ENCODE results near the gene PCDHGA1.
"Not testable (repeated sequence)": the region's sequence is repeated elsewhere in the genome, so short reads cannot be mapped to it uniquely, and the experiment has no call there.

The PCDHGA1 gene

DNA sequence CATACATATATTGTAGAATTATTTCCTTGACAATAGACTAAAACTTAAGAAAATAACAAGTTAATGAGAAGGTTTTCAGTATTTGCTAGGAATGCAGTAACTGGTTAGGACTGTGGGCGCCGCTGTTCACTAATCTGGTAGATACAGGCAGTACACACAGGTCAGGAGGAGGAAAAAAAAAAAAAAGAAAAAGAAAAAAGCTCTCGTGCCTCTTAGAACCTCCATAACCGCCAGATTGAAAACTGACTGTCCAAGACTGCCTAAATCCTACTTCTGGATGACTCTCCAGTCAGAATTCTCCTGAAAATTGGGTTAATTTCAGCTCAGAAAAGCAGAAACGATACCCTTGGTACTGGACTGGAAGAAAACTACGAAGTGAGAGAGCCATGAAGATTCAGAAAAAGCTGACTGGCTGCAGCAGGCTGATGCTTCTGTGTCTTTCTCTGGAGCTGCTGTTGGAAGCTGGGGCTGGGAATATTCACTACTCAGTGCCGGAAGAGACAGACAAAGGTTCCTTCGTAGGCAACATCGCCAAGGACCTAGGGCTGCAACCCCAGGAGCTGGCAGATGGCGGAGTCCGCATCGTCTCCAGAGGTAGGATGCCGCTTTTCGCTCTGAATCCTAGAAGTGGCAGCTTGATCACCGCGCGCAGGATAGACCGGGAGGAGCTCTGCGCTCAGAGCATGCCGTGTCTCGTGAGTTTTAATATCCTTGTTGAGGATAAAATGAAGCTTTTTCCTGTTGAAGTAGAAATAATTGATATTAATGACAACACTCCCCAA, at the start of gene PCDHGA1:
TSS of gene PCDHGA1 (plus strand) at position 216 of the 782 bp plus-strand sequence.
- no peak for DNase-seq

DNA sequence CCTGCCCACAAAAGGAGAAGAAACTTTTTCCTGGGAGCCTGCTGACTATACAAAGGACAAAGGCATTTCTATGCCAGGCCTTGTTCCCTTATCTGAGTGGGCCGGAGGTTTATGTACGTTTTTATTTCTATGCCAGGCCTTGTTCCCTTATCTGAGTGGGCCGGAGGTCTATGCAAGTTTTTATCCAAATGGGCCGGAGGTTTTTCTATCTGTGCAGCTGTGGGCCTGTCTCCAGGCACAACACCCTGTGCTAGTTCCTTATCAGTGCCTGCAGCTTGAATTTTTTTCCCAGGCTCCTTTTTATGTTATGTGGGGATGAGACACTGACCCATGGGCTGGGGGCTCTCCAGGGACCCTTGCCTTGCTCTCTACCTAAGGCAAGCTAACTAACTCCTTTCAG, 31.9 kb upstream of the PCDHGA1 start:
- no peak for DNase-seq

DNA sequence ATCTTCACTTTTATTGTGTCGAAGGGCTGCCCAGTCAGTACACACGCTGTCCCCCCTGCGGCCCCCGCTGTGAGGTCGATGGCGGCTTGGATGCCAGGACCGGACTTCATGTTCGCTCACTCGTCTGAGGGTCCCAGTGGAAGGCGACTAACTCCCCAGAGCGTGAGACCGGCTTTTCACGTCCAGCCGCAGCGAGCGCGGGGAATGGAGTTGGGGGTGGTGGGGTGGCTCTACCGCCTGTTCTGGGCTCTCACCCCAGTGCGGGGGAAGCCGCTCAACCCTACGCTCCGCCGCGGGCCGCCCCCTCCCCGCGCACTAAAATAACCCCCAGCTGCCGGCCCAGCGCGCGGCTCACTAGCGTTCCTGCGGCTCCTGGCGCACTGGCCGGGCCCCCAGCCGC, 26.6 kb upstream of the PCDHGA1 start, which contains the start of gene SLC25A2:
TSS of gene SLC25A2 (minus strand) at position 294 of the 400 bp plus-strand sequence. CDS start at position 110, 184 bp downstream.
- no peak for DNase-seq

DNA sequence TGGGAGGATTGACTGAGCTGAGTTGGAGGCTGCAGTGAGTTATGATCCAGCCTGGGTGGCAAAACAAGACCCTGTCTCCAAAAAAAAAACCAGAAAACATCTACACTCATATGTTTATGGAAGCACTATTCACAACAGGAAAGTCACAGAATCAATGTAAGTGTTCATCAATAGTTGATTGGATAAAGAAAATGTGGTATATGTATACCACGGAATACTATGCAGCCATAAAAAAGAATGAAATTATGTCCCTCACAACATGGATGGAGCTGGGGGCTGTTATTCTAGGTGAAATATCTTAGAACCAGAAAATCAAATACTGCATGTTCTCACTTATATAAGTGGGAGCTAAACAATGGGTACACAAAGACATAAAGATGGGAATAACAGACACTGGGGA, 23.7 kb upstream of the PCDHGA1 start:
- no peak for DNase-seq

DNA sequence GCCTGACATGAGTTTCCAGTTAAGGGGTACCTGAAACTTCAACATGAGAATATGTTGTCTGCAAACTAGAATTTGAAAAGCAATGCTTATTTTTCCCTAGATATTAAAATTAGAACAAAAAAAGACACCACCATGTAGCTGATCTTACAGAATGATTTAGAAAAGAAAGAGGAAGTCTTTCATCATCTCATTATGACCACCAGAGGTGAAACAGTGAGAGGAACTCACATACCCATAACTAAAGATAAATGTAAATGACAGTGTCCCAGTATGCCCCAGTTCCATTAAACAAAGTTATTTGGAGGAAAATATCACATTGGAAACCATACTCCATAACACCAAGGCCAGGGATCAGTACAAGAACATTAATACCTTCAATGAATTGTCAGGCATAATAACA, 16.6 kb upstream of the PCDHGA1 start:
- DNase-seq = no peak

DNA sequence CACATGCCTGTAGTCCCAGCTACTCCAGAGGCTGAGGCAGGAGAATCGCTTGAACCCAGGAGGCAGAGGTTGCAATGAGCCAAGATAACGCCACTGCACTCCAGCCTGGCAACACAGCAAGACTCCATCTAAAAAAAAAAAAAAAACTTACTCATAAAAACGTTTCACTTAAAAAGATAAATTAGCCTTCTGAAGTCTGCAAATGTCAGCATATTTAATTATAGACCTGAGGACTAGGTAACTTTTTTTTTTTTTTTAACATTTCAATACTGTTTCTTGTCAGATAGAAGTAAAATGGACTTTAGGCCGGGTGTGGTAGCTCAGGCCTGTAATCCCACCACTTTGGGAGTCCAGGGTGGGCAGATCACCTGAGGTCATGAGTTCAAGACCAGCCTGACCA, 13.4 kb upstream of the PCDHGA1 start:
- DNase-seq = not testable (repeated sequence)

DNA sequence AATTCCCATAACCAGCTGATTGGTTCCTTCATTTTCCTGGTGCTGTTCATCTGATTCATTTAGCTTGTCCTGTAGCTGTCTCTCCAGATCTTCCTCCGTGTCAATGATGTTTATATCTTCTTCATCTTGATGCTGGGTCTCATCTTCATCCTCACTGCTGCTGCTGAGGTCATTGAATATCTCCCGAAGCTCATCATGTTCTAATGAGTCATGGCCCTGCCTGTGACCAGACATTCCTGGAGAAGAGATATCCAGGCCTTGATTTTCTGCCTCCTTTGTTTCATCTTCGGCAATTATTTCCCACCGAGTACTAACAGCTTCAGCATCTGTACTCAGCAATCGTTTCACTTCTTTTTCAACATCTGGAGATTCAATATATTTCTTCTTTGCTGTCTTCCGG, 11.1 kb upstream of the PCDHGA1 start:
- no peak for DNase-seq

DNA sequence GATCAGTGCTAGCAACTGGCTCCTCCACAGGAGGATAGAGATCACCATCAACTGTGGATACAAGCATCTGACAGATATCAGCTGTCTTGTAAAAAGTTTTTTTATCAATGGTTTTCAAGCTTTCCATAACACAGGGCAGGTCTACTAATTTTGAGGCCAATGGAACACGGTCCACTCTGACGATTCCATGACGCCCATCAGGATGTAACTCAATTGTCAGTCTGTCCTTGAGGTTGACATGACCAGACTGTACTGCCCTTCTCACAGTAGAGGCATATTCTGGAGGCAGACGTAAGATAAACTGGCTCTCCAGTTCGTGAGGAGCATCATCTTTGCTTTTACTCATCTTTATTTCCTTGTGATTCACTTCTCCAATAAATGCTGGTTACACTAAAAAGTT, 10.6 kb upstream of the PCDHGA1 start:
- DNase-seq = no peak

DNA sequence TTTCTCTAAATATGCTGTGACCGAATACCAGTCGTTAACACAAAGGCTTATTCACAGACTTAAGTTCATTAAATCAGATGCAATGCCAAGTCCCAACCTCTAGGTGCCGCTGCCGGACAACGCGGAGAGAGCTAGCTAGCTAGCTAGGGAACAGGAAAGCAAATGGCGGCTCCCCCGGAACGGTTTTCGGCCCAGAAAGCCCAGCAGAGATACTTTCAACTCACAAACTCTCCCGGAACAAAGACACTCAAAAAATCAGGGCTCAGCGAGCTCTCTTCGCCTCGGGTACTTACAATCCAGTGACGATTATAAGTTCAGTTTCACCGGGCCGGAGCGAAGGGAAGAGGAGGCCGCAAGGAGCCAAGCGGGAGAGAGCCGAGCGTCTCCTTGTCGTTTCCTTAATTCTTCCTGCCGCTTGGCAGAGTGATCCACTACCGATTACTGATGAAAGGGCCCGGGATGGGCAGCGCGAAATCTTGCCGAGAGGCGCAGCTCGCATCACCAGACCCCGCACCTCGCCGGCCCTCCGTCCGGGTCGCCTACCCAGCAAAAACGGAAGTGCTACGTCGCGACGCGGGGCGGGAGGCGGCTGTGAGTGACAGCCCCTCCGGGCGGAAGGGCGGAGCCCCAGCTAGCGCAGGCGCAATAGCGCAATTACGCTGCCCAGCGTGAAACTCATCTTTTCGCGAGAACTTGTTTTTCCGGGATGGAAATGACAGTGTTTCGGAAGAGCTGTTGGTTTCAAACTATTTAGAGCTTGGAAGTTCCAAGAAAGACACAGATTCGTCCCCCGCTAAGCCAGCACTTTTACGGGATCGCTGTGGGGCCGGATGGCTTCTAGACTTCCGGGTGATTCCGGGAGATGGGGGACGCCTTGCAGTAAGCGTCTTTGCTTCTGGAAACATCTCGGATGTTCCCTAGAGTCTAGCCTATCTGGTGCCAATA, 9.8 kb upstream of the PCDHGA1 start, which contains the start of gene TAF7:
TSS of gene TAF7 (minus strand) at position 560 of the 945 bp plus-strand sequence. CDS start 740 bp downstream, outside the sequence.
- DNase-seq = peak; percentile 57

DNA sequence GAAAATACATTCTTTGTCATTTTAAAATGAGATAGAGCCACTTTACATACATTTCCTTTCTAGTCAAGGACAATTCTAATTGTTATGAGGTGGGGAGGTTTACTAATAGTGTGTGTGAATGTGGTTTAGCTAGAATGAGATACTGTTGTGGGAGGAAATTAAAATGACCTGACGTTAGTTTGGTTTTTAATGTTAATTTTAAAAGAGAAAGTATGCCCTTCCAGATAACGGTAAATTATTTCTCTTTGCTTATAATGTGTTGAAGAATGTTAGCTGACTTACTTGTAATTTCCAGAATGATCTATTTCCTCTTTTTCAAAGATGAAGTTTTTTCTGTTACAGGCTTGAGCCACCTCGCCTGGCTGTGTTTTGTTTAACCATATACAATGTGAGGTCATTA, 8.1 kb upstream of the PCDHGA1 start:
- DNase-seq = no peak

DNA sequence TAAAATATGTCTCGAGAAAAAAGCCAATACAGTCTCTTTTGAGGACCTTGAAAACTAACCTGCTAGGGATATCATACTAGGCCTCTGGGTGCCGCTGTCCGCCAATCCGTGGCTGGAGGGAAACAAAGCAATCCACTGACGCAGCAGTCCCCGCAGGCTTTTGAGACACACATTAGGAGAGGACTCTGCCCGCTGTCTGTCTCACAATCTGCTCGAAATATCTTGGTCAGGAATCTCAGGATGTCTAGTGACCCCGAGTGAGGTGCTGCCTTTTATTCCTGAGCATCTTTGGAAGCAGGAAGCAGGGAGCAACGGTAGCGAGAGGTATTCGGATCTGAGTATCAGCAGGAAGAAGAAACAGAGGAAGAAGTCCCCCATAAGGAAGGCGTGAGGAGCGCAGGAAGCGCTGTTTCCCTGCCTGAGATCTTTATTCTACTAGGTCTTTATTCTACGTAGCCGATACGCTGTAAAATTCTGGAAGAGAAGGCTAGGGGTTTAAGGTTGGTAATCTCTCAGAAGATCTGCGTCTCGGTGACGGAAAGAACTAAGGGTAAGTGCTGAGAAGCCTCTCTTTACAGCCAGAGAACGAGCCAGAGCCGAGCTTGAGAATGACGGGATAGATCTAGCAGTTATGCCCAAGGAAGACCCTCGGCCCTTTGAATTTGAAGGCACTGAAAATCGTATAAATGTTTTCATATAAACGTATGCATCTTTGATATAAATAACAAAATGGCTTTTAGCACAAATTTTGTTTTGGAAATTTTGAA, 4.0 kb upstream of the PCDHGA1 start:
- no peak for DNase-seq

DNA sequence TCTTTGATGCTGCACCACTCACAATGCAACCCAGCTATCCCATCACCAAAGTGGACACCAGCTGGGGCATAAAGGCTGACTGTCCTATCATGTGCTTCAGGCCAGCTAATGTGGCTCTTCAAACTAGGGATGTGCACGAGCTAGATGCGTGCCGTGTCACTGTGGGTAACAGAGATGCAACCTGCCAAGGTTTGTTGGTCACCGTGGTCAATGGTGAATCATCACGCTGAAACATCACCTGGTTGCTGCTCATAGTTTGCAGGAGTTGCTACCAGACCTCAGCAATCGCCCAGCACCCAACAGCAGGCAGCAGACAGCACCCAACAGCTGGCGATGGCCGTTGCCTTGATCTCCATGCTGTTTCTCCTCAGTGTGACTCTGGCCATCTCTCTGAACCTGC, 2.1 kb upstream of the PCDHGA1 start:
- no peak for DNase-seq

DNA sequence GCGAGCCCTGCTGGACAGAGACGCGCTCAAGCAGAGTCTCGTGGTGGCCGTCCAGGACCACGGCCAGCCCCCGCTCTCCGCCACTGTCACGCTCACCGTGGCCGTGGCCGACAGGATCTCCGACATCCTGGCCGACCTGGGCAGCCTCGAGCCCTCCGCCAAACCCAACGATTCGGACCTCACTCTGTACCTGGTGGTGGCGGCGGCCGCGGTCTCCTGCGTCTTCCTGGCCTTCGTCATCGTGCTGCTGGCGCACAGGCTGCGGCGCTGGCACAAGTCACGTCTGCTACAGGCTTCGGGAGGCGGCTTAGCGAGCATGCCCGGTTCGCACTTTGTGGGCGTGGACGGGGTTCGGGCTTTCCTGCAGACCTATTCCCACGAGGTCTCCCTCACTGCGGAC, 2.3 kb downstream of the PCDHGA1 start:
- DNase-seq = not testable (repeated sequence)

DNA sequence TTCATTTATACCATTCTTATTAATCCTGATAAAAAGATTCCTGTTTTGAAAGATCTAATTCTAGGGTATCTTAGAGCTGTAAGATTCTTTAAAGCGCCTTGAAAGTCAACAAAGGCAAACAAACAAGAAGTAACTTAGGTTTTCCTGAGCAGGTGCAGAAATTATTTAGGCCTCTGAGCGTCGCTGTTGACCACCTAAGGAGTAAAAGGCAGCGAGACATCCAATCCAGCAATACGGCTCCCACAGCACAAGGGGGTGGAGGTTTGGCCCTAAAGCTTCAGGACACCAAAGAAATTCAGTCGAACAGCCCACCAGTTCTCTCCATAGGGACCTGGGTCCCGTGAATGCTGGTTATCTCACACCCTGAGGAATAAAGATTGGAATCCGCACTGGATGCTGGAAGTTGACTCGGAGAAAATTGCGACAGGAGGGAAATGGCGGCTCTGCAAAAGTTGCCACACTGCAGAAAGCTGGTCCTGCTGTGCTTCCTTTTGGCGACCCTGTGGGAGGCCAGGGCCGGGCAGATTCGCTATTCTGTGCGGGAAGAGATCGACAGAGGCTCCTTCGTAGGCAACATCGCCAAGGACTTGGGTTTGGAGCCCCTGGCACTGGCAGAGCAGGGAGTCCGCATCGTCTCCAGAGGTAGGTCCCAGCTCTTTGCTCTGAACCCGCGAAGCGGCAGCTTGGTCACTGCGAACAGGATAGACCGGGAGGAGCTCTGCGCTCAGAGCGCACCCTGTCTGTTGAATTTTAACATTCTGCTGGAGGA, 8.4 kb downstream of the PCDHGA1 start, which contains the start of gene PCDHGA2:
TSS of gene PCDHGA2 (plus strand) at position 223 of the 769 bp plus-strand sequence.
- DNase-seq = no peak

DNA sequence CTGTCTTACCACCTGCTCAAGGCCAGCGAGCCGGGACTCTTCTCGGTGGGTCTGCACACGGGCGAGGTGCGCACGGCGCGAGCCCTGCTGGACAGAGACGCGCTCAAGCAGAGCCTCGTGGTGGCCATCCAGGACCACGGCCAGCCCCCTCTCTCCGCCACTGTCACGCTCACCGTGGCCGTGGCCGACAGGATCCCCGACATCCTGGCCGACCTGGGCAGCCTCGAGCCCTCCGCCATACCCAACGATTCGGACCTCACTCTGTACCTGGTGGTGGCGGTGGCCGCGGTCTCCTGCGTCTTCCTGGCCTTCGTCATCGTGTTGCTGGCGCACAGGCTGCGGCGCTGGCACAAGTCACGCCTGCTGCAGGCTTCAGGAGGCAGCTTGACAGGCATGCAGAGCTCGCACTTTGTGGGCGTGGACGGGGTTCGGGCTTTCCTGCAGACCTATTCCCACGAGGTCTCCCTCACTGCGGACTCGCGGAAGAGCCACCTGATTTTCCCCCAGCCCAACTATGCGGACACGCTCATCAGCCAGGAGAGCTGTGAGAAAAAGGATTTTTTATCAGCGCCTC, 10.6 kb downstream of the PCDHGA1 start:
- not testable (repeated sequence) for DNase-seq

DNA sequence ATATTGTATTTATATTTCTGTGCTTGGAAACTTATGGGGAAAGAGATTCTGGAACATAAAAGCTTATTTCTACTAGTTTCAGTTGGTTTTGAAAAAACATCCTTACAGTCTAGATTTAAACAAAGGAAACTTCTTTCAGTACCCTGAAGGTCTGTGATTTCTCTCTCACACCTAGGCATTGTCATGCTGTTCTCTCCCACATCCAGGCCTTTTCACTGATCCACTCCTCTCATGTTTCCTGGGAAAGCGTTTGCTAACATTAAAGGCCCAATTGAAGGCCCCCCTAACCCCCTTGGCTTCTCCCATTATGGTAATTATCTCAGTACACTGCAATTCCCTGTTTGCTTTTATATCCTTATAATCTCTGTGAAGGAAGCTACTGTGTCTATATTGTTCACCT, 12.5 kb downstream of the PCDHGA1 start:
- DNase-seq = no peak

DNA sequence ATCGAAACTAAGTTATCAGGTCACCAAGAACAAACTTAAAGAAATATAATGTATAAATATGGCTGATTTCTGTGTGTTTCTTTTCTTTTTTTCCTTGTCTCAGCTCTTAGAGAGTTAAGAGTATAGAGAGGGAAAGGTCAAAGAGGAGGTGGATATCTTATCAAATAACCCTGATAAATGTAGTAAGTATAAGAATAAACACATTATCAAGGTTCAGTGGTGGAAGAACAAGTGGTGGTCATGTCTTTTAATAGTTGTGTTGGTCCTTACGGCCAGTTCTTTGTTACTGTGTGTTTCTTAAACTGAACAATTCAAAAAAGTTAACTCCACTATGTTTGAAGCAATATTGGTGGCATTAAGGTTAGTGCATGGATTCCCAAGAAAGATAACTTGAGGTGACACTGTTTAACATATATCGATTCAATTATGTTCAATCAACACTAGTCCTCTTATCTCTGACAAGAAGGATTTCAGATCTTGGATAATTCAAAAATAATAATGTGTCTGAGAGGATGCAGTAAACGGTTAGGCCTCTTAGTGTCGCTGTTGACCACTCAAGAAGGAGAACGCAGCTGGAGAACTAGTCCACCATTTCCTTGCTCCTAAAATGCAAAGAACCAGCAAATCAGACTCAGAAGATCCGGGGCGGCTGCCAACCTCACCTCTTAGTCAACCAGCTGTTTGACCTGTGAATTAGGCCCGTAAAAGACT, 13.1 kb downstream of the PCDHGA1 start, which contains the start of gene PCDHGA3:
TSS of gene PCDHGA3 (plus strand) at position 588 of the 711 bp plus-strand sequence. CDS start 205 bp downstream, outside the sequence.
- no peak for DNase-seq

DNA sequence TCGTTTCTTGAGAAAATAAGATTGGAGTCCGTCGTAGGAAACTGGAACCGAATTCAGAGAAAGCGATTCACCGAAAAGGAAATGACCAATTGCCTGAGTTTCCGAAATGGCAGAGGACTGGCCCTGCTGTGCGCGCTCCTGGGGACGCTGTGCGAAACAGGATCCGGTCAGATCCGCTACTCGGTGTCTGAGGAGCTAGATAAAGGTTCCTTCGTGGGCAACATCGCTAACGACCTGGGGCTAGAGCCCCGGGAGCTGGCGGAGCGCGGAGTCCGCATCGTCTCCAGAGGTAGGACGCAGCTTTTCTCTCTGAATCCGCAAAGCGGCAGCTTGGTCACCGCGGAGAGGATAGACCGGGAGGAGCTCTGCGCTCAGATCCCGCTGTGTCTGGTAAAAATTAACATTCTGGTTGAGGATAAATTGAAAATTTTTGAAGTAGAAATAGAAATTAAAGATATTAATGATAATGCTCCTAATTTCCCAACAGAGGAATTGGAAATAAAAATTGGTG, 13.7 kb downstream of the PCDHGA1 start:
- no peak for DNase-seq

DNA sequence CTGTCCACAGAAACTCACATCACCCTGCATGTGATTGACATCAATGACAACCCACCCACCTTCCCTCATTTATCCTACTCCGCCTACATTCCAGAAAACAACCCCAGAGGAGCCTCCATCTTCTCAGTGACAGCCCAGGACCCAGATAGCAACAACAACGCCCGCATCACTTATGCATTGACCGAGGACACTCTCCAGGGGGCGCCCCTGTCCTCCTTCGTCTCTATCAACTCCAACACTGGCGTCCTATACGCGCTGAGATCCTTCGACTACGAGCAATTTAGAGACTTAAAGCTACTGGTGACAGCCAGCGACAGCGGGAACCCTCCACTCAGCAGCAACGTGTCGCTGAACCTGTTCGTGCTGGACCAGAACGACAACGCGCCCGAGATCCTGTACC, 15.0 kb downstream of the PCDHGA1 start:
- no peak for DNase-seq

DNA sequence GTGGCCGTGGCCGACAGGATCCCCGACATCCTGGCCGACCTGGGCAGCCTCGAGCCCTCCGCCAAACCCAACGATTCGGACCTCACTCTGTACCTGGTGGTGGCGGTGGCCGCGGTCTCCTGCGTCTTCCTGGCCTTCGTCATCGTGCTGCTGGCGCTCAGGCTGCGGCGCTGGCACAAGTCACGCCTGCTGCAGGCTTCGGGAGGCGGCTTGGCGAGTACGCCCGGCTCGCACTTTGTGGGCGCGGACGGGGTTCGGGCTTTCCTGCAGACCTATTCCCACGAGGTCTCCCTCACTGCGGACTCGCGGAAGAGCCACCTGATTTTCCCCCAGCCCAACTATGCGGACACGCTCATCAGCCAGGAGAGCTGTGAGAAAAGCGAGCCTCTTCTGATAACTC, 15.7 kb downstream of the PCDHGA1 start:
- DNase-seq = not testable (repeated sequence)
